Measurements from ENCODE around the gene CARD9.
A peak's percentile ranks its signal among the peaks of the same experiment; 100 is the strongest.

Gene CARD9

GRCh38 chr9:136363949-136364748 is 9.3 kb downstream of the CARD9 start:
- no peak; the same call in none of the 2 replicates for TF ChIP-seq CTCF (IDR thresholded peaks at IDR 0.05)

GRCh38 chr9:136363106-136363948 is 10.1 kb downstream of the CARD9 start, which contains the start of gene DNLZ:
DNLZ (minus strand) TSS chr9:136363744; CDS start chr9:136363714, 30 bp downstream.
- peak; percentile 99 for TF ChIP-seq CTCF (IDR thresholded peaks at IDR 0.05)

- TF ChIP-seq CTCF (IDR thresholded peaks at IDR 0.05) = no peak
Observed at GRCh38 chr9:136362450-136362784, 11.1 kb downstream of the CARD9 start.

GRCh38 chr9:136361754-136362449 is 11.6 kb downstream of the CARD9 start:
- no peak for TF ChIP-seq CTCF (IDR thresholded peaks at IDR 0.05)

GRCh38 chr9:136361047-136361753 is 12.3 kb downstream of the CARD9 start:
- TF ChIP-seq CTCF (IDR thresholded peaks at IDR 0.05) = no peak

GRCh38 chr9:136359774-136360718 is 13.4 kb downstream of the CARD9 start:
- TF ChIP-seq CTCF (IDR thresholded peaks at IDR 0.05) = no peak
